Erythroblast (primary cell): Measurements from ENCODE around the gene ADAMTSL1.

Experiments used
- DNase-seq, 2 experiments: peaks; one replicate each; lab custom pipeline; 2025; lab: John Stamatoyannopoulos, UW
- GATA1 ChIP-seq: IDR thresholded peaks from 2 replicates; pipeline ENCODE4 v1.6.1; 2011; ENCODE audit warnings: low read depth, mild to moderate bottlenecking, control low read depth, low read length, moderate library complexity
- POLR2A ChIP-seq: IDR thresholded peaks from 2 replicates; pipeline ENCODE4 v1.6.1; 2011; ENCODE audit warnings: mild to moderate bottlenecking, low read length

ADAMTSL1 gene

DNA sequence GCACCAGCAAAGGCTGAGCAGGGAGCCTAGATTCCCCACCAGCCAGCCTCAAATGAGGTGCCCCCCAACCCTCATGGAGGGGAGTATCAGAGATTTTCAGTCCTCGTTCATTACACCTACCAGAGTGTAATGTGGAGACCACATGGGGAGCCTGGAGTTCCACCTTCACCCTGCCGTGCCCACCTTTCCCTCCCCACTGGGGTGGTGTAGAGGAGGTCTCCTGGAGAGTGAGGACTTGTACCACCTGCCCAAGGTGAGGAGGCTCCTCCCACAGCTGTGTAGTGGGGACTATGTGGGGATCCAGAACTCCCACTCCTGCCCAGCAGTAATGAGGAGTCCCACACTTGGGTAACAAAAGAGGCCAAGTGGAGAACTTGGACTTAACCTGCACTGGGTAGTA is 337.2 kb downstream of the ADAMTSL1 start:
- TF ChIP-seq GATA1 (no peak), POLR2A (no peak)
- DNase-seq, result no peak

DNA sequence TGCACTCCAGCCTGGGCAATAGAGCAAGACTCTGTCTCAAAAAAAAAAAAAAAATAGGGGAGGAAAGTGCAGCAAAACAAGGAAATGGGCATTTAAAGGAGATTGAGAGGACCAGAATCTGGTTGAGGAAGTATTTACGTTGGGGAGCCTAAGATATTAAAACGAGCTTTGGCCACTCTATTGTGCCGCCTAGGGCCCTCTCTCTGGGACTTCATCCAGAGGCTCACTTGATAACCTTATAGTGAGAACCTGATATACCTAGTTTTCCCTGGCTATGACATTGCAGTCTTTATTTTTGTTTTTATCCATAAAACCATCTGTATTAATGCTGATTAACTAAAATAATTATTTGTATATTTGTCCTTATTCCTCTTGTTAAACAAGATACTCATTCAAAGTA is 345.5 kb downstream of the ADAMTSL1 start:
- no peak for TF ChIP-seq POLR2A
- no peak for DNase-seq

DNA sequence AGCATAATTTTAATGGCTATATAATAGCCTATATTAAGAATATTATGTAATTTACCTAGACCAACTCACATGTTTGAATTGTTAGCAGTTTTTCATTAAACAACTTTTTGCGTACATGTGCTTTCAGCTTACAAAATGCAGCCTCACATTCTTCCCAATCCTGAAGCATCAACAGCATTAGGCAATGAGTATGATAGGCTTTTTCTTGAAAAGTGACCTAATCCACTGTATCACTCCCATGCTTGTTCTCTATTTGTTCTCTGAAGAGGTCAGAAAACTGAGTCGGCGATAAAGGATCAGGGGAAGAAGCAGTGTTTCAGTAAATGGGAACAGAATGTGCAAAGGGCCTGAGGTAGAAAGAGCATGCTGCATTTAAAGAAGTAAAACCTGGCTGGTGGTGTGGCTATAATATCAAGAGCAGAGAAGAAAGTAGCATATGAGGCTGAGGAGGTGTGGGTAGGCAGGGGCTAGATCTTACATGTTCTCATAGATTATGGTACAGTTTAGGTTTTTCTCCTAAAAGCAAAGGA is 346.7 kb downstream of the ADAMTSL1 start:
- TF ChIP-seq POLR2A (no peak), GATA1 (no peak)

DNA sequence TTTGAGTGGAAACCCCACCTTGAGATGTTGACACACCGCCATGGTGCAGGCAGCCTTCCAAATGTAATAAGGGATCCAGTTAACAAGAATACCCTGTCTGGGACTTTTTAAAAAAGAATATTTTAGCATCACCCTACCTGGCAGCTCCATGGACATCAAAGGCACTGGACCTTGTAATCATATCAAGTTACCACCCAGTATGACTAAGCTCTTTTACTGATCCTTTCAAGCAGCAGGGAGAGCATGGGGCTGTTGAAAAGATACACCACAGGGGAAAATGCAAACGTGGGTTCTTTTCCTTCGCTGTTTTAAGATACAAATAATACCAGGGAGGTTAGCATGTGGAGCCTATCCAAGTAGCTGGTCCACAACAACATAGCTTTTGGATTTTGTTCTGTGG is 347.8 kb downstream of the ADAMTSL1 start:
- DNase-seq, result peak in 1 of 2 experiments; percentile 21

More for the DNA sequence above, 346.7 kb downstream of the ADAMTSL1 start:
- DNase-seq, result no peak

DNA sequence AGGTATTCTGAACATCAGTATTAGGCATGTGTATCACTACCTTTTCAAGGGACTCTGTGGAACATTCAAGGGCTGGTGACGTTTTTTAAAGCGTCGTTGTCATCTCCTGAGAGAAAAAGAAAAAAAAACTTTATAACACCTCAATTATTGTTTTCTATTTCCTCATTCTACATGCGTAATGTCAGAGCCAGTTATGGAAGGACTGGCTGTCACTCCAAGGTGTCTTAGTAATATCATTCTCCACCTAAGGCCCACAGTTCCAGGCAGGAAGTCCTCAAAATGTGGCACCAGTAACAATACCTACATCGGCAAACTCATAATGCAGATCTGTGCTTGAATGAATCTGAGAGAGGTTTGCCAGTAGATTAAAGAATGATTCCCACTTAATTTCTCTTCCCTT is 348.9 kb downstream of the ADAMTSL1 start:
- no peak for DNase-seq
- no peak for TF ChIP-seq GATA1
- no peak for TF ChIP-seq POLR2A

More for the DNA sequence above, 347.8 kb downstream of the ADAMTSL1 start:
- no peak for TF ChIP-seq POLR2A
- no peak for TF ChIP-seq GATA1

DNA sequence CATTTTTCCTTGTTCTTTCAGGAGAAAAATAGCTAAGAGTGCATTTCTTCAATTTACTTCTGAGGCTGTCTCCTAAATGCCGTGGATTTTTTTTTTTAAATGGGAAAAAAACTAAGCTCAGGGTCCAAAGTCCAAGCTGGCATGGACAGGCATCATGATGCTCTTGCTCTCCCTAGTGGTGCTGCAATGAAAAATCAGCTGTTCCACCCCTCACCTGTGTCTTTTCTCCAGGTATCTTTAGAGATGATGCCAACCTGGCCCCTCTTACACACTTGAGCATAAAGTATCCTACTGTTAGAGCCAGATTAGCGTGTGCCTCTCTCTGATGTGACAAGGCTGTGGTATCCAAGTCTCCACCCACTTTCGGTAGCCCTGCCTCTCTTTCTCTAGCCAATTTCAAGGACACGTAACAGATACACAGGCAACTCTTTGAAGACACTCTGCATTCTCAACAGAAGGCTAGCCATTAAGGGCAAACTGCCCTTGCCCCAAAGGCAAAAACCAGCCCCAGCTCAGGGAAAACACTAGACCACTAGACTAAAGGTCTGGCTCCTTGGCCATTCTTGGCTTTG is 350.2 kb downstream of the ADAMTSL1 start:
- TF ChIP-seq GATA1 (no peak), POLR2A (no peak)
- DNase-seq, result no peak

DNA sequence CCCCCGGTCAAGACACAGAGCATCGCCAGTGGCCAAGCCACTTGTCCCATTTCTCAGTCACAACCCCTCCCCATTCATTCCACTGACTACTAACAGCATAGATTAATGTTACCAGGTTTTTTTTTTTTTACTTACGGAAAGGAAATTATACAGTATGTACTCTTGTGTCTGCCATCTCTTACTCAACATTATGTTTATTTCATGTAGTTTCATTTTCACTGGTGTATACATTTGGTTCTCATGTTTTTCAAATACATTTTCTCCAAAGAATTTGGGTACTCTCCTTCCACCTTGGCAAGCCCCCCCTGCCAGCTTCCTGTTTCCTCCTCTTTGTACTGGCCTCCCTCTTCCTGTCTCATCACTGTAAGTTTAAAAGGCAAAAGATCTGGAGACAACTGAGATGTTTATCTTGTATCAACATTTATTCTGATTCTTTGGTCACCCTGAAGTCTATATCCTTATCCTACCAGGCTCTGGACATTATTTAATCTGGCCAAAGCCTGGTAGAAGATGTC is 351.8 kb downstream of the ADAMTSL1 start:
- no peak for DNase-seq
- TF ChIP-seq GATA1 (no peak), POLR2A (no peak)

DNA sequence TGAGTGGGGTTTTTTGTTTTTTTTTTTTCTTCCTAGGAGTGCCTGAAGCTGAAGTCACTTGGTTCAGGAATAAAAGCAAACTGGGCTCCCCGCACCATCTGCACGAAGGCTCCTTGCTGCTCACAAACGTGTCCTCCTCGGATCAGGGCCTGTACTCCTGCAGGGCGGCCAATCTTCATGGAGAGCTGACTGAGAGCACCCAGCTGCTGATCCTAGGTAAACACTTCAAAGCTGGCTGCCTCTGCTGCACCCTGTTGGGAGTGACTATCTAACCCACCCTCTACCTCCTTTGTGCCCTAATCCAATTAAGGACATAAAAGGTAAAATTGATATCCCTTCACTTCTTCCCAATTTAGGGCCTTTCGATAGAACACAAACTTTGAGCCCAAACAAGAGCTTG is 352.3 kb downstream of the ADAMTSL1 start:
- TF ChIP-seq GATA1 (no peak), POLR2A (no peak)
- DNase-seq, result no peak

DNA sequence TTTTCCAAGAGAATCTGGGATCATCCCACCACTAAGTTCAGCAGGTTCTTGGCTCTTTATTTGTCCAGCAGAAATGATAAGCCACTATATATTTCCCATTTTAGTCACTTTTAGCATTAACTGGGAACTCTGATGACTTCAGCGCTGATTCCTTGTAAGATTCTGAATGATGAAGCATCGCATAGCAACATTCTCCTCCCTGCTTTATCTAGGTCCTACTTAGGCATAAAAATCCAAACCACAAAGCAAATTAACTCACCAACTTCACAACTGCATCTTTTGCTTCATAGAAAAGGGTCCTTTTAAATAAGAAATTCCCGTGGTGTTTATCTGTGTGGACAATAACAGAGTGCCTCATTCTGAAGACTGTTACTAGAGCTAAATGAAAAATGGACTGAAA is 355.1 kb downstream of the ADAMTSL1 start:
- no peak for DNase-seq
- TF ChIP-seq GATA1, result no peak

DNA sequence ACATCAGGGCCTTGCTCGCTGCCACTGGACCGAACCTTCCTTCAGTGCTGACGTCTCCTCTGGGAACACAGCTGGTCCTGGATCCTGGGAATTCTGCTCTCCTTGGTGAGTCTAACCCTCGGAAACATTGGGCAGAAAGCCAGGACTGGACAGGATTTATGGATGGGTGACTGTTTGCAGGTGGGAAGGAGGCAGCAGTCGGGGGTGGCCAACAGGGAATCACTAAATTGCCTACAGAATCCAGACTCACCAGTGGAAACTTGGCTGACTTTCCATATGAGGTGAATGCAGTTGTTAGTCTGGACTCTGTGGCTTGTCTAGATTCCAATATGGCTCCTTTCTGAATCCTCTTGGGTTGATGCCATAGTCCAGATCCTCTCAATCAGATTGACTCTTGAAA is 355.9 kb downstream of the ADAMTSL1 start:
- TF ChIP-seq POLR2A (no peak), GATA1 (no peak)
- DNase-seq, result no peak

DNA sequence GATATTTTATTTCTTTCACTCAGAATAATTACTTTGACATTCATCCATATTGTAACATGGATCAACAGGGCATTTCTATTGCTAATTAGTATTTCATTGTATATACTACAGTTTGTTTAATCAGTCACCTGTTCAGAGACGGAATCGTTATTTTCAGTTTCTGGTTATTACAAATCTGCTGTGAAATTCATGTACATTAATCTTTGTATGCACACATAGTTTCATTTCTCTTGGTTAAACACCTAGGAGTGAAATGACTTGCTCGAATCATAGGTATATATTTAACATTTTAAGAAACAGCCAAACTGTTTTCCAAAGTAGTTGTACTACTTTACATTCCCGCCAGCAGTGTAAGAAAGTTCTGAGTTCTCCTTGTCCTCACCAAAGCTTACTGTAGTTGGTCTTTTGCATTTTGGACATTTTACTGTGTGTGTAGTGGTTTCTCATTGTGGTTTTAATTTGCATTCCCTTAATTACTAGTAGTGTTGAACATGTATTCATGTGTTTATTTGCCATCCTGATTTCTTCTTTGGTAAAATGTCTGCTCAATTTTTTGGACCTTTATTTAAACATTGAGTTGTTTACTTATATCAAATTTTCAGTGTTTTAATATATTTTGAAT is 360.9 kb downstream of the ADAMTSL1 start:
- TF ChIP-seq GATA1 (no peak), POLR2A (no peak)
- no peak for DNase-seq

DNA sequence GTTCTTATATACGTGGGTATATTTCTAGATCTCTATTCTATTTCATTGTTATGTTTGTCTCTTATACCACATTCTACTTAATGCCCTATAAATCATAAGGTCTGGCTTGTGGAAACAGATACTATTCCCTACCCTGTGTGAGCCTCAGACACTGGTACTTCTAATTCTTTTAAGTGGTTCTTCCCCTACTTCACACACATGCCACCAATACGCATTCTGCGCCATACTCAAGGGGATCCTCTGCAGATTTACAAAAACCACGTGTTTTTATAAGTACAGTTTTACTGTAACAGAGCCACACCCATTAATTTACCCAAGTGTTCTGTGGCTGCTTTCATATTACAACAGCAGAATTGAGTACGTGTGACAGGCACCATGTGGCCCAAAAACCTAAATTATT is 363.4 kb downstream of the ADAMTSL1 start:
- TF ChIP-seq POLR2A (no peak), GATA1 (no peak)
- no peak for DNase-seq

DNA sequence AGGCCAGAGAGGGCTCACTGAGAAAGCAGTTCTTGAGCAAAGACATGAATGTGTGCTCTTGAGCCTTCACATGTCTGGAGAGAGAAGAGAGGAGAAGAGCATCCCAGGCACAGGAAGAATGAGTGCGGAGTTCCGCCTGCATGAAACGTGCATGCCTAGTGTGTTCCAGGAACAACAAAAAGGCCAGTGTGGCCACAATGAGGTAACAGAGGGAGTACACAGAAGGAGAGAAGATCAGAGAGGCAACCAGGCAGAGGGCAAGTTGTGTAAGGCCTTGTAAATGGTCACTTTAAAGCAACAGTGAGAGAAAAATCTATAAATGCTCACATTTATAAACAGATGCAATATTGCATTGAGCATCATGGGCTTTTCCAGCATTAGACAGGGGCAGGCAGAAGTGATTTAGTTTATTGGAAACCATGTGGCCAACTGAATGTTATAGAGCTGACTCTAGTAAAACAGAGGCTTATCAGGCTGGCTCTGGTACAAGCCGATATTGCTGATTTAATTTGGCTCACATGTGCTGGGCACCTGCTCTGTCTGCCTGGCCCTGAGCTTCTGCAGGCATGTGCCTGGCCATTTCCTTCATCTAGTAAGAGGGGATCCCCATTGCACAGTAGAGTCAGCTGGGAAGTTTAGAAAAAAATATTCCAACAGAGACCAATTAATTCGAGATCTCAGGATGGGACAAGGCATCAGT is 373.8 kb downstream of the ADAMTSL1 start:
- no peak for DNase-seq
- TF ChIP-seq POLR2A, result no peak
- TF ChIP-seq GATA1, result no peak

DNA sequence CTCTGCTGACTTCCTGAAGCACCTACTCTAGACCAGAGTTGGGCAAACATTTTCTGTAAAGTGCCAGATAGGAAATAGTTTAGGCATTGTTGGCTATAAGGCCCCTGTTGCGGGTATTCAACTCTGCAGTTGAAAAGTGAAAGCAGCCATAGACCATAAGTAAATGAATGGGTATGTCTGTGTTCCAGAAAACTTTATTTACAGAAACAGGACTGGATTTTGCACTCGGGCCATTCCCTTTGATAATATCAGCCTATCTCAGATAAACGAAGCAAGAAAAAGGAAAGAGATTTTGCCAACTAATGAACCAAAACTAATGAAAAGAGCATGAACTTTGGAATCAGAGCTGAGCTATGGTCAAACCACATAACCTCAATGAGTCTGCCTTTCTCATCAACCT is 374.7 kb downstream of the ADAMTSL1 start:
- no peak for DNase-seq
- TF ChIP-seq POLR2A (no peak), GATA1 (no peak)

DNA sequence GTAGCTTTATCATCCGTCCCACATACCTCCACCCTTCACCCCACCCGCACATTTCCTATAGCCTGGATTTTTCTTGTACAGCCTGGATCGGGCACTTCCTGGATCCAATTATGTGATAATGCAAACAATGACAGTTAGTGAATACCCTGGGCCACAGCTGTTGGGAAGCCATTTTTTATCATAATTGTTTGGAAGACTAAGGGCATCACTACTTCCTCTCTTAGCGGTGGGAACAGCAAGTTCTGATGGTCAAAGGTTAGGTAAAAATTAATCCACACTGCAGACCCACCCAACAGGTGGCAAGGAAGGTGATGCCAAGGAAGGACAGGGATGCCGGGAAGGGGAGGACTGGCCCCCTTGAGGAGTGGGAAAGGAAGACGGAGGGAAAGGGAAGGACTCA is 375.3 kb downstream of the ADAMTSL1 start:
- no peak for TF ChIP-seq GATA1
- no peak for TF ChIP-seq POLR2A
- DNase-seq, result no peak
